K562 (cell line): ENCODE measurements around the gene ZNF500. TPM values are rescaled to one million over a fixed set of nuclear protein-coding genes. Genes with fewer than 3 reads are reported as not detected.

Experiments
- ARID3B ChIP-seq: fragments of 250-450 bp; sonication (Bioruptor Pico); IDR thresholded peaks from 2 replicates; pipeline ENCODE4 v1.4.0; 2020; ENCODE audit warnings: borderline replicate concordance
- ATF3 ChIP-seq, 2 experiments: fragments of 450-650 bp in 1 of 2; sonication (generic) in 1 of 2; formaldehyde crosslinking in 1 of 2; IDR thresholded peaks in 1 of 2; conservative IDR thresholded peaks in 1 of 2; 2 replicates each; pipeline versions ENCODE4 v1.6.1 to v1.8.1; 2016 to 2023; ENCODE audit warnings: mild to moderate bottlenecking in 2 of 2, moderate library complexity in 2 of 2, inconsistent platforms in 1 of 2, missing genetic modification reagents in 1 of 2
- LEF1 ChIP-seq: fragments of 450-650 bp; IDR thresholded peaks from 2 replicates; pipeline ENCODE4 v1.6.1; 2016; ENCODE audit warnings: mild to moderate bottlenecking
- PHB ChIP-seq: fragments of 250-450 bp; sonication (Bioruptor Pico); IDR thresholded peaks from 2 replicates; pipeline ENCODE4 v1.5.0; 2021
- PHF20 ChIP-seq: fragments of 450-650 bp; IDR thresholded peaks from 2 replicates; pipeline ENCODE4 v1.6.1; 2018; ENCODE audit not compliant: partially characterized antibody
- RNF219 ChIP-seq: fragments of 250-450 bp; sonication (Bioruptor Pico); IDR thresholded peaks from 2 replicates; pipeline ENCODE4 v1.5.0; 2022; ENCODE audit warnings: mild to moderate bottlenecking
- SAP30 ChIP-seq: fragments of 200-600 bp; sonication (generic); IDR thresholded peaks from 2 replicates; pipeline ENCODE4 v1.6.1; 2012; ENCODE audit warnings: borderline replicate concordance, low read depth, mild to moderate bottlenecking, moderate library complexity, low read length, control low read depth, inconsistent platforms; ENCODE audit not compliant: insufficient read depth, poor library complexity, severe bottlenecking
- SRSF9 ChIP-seq: fragments of 200-400 bp; formaldehyde crosslinking; IDR thresholded peaks from 2 replicates; pipeline ENCODE4 v1.6.1; 2017; ENCODE audit warnings: low read depth, low read length, borderline replicate concordance
- ZBTB11 ChIP-seq, 3 experiments: fragments of 200-800 bp in 1 of 3; fragments of 250-450 bp in 1 of 3; fragments of 450-650 bp in 1 of 3; sonication (Bioruptor Pico) in 1 of 3; sonication (Bioruptor generic) in 1 of 3; formaldehyde crosslinking in 1 of 3; IDR thresholded peaks; 2 replicates each; pipeline versions ENCODE4 v1.6.1 to v1.8.0; 2016 to 2022; ENCODE audit warnings: mild to moderate bottlenecking in 2 of 3, missing genetic modification characterization in 2 of 3, missing compliant biosample characterization in 1 of 3, moderate library complexity in 1 of 3
- ZNF639 ChIP-seq, 2 experiments: fragments of 200-800 bp in 1 of 2; sonication (Bioruptor generic) in 1 of 2; sonication (generic) in 1 of 2; formaldehyde crosslinking in 1 of 2; IDR thresholded peaks in 1 of 2; conservative IDR thresholded peaks in 1 of 2; 2 replicates each; pipeline versions ENCODE4 v1.5.0 to v1.6.1; 2016 to 2020; ENCODE audit warnings: missing compliant biosample characterization in 1 of 2, missing genetic modification characterization in 1 of 2, missing genetic modification reagents in 1 of 2
- ZNF655 ChIP-seq: fragments of 250-450 bp; sonication (Bioruptor Pico); IDR thresholded peaks from 2 replicates; pipeline ENCODE4 v1.5.0; 2021
- ZNF76 ChIP-seq: fragments of 250-450 bp; sonication (Bioruptor Pico); IDR thresholded peaks from 2 replicates; pipeline ENCODE4 v1.4.0; 2020; ENCODE audit warnings: mild to moderate bottlenecking, moderate library complexity, borderline replicate concordance
- polyA plus RNA-seq, 8 experiments: library from polyadenylated mRNA; depleted of rRNA in 4 of 8; stranded (reverse) in 5 of 8; unstranded in 3 of 8; fragments of >200 nt; fragmentation: Nextera tagmentation in 2 of 8; fragmentation: Illumina TruSeq in 1 of 8; extraction: Ambion mirVana in 2 of 8; extraction: Trizol in 1 of 8; gene quantifications; 2 replicates each; pipeline versions ENCODE4 v1.2.1 to v1.2.3, GENCODE V29; 2011 to 2014; ENCODE audit warnings: inconsistent platforms in 1 of 8, missing spikeins in 1 of 8
- total RNA-seq, 7 experiments: library from RNA; depleted of rRNA in 6 of 7; stranded (reverse); fragments of >200 nt in 6 of 7; fragmentation: Illumina TruSeq in 2 of 7; extraction: Trizol in 2 of 7; gene quantifications; 2 replicates each; pipeline versions ENCODE4 v1.2.1 to v1.2.3, GENCODE V29; 2011 to 2021; ENCODE audit warnings: low replicate concordance in 1 of 7

ZNF500 gene
- total and polyA plus RNA-seq, 9 of the 15 experiments (the other 6 are each of a cell fraction or from before 2014, with no cell fraction given) = 0.80 to 20.8 (median 5.3) TPM

- TF ChIP-seq ZBTB11 (CRISPR knock-in tag; IDR thresholded peaks at IDR 0.05) (peak in 1 of 3 experiments; percentile 59; a peak in 2 of 6 replicates), ATF3 (IDR thresholded peaks at IDR 0.05) (no peak), ATF3 (CRISPR knock-in tag; conservative IDR thresholded peaks at IDR 0.05) (no peak), RNF219 (no peak), PHF20 (no peak), SRSF9 (no peak), ZNF655 (CRISPR knock-in tag) (no peak), SAP30 (peak; percentile 7), LEF1 (no peak), ZNF639 (CRISPR knock-in tag; conservative IDR thresholded peaks at IDR 0.05 in 1 of 2, IDR thresholded peaks at IDR 0.05 in 1 of 2) (peak in 1 of 2 experiments; percentile 57; a peak in 1 of 4 replicates), ZNF76 (CRISPR knock-in tag) (no peak), ARID3B (CRISPR knock-in tag) (no peak), PHB (CRISPR knock-in tag) (no peak)
These were observed 35.8 kb upstream of the ZNF500 start (continued) for GRCh38 chr16:4802659-4803287.
